Measurements from ENCODE around the gene SMIM28. TPM values are rescaled to one million over a fixed set of nuclear protein-coding genes. Genes with fewer than 3 reads are reported as not detected.
"Not testable (repeated sequence)": the region's sequence is repeated elsewhere in the genome, so short reads cannot be mapped to it uniquely, and the experiment has no call there.

SMIM28 gene
- total RNA-seq, 2 experiments from 2014 or later, result not detected

GRCh38 chr6:138347864-138348263, 29.8 kb upstream of the SMIM28 start:
- DNase-seq (no peak), ATAC-seq (ENCODE audit: low read depth) (no peak)
- Mint-ChIP-seq H3K27me3 (peaks cover 23% of the 10 kb centered on the region), H3K9me3 (no peaks in the 10 kb centered on the region), H3K4me1 (no peaks in the 10 kb centered on the region), H3K27ac (no peak overlapping the region), H3K4me3 (no peak overlapping the region), H3K36me3 (no peaks in the 10 kb centered on the region)
- POLR2A ChIA-PET, result no interaction called here

GRCh38 chr6:138349891-138350290, 27.8 kb upstream of the SMIM28 start:
- H3K27ac Mint-ChIP-seq, result no peak overlapping the region
- H3K27me3 Mint-ChIP-seq, result peaks cover 22% of the 10 kb centered on the region

GRCh38 chr6:138357928-138358327, 19.8 kb upstream of the SMIM28 start:
- H3K4me3 Mint-ChIP-seq, result no peak overlapping the region
- H3K27ac Mint-ChIP-seq, result no peak overlapping the region
- POLR2A ChIA-PET, result no interaction called here
- no peak for ATAC-seq (ENCODE audit: low read depth)
- peaks cover 10% of the 10 kb centered on the region for H3K27me3 Mint-ChIP-seq
- H3K36me3 Mint-ChIP-seq, result no peaks in the 10 kb centered on the region
- H3K4me1 Mint-ChIP-seq, result no peaks in the 10 kb centered on the region
- H3K9me3 Mint-ChIP-seq, result peaks cover 1% of the 10 kb centered on the region
- DNase-seq, result no peak

More at GRCh38 chr6:138349891-138350290, 27.8 kb upstream of the SMIM28 start:
- Mint-ChIP-seq H3K4me3 (no peak overlapping the region), H3K9me3 (no peaks in the 10 kb centered on the region), H3K4me1 (no peaks in the 10 kb centered on the region), H3K36me3 (no peaks in the 10 kb centered on the region)
- ATAC-seq (ENCODE audit: low read depth) (no peak), DNase-seq (no peak)
- POLR2A ChIA-PET, result interaction anchor here (0.7 kb wide), 1 partner anchor 1829 kb away, joined by 5 read pairs; no protein-coding TSS in a partner anchor

- peaks cover 24% of the 10 kb centered on the region for H3K27me3 Mint-ChIP-seq
- H3K9me3 Mint-ChIP-seq; POLR2A ChIA-PET; H3K4me1 Mint-ChIP-seq; ATAC-seq (ENCODE audit: low read depth); H3K27ac Mint-ChIP-seq; DNase-seq; H3K36me3 Mint-ChIP-seq; H3K4me3 Mint-ChIP-seq: not testable (repeated sequence)
These were observed 9.0 kb upstream of the SMIM28 start for GRCh38 chr6:138368684-138369083.

GRCh38 chr6:138370631-138371451, 6.9 kb upstream of the SMIM28 start:
- POLR2A ChIA-PET, result no interaction called here
- Mint-ChIP-seq H3K27ac (no peak overlapping the region), H3K4me1 (peaks cover 2% of the 10 kb centered on the region), H3K4me3 (no peak overlapping the region), H3K27me3 (peaks cover 18% of the 10 kb centered on the region), H3K9me3 (peaks cover 3% of the 10 kb centered on the region), H3K36me3 (no peaks in the 10 kb centered on the region)
- ATAC-seq (ENCODE audit: low read depth), result no peak
- DNase-seq, result no peak

- DNase-seq, result no peak
- no peaks in the 10 kb centered on the region for H3K36me3 Mint-ChIP-seq
- no peak for ATAC-seq (ENCODE audit: low read depth)
- peaks cover 2% of the 10 kb centered on the region for H3K4me1 Mint-ChIP-seq
- H3K9me3 Mint-ChIP-seq, result peaks cover 3% of the 10 kb centered on the region
- no peak overlapping the region for H3K27ac Mint-ChIP-seq
- peaks cover 13% of the 10 kb centered on the region for H3K27me3 Mint-ChIP-seq
- POLR2A ChIA-PET, result no interaction called here
- H3K4me3 Mint-ChIP-seq, result no peak overlapping the region
These were observed 6.3 kb upstream of the SMIM28 start for GRCh38 chr6:138371452-138371711.

- peaks cover 2% of the 10 kb centered on the region for H3K4me1 Mint-ChIP-seq
- ATAC-seq (ENCODE audit: low read depth) (no peak), DNase-seq (no peak)
- H3K36me3 Mint-ChIP-seq, result no peaks in the 10 kb centered on the region
- peaks cover 3% of the 10 kb centered on the region for H3K9me3 Mint-ChIP-seq
- no peak overlapping the region for H3K27ac Mint-ChIP-seq
- peaks cover 13% of the 10 kb centered on the region for H3K27me3 Mint-ChIP-seq
- POLR2A ChIA-PET, result no interaction called here
- no peak overlapping the region for H3K4me3 Mint-ChIP-seq
These were observed 6.0 kb upstream of the SMIM28 start for GRCh38 chr6:138371720-138372119.

GRCh38 chr6:138372711-138373463, 4.8 kb upstream of the SMIM28 start:
- Mint-ChIP-seq H3K4me1 (peaks cover 2% of the 10 kb centered on the region), H3K36me3 (no peaks in the 10 kb centered on the region), H3K27ac (no peak overlapping the region), H3K27me3 (peaks cover 12% of the 10 kb centered on the region), H3K4me3 (no peak overlapping the region), H3K9me3 (no peaks in the 10 kb centered on the region)
- ATAC-seq (ENCODE audit: low read depth) (peak; percentile 45), DNase-seq (no peak)
- POLR2A ChIA-PET, result no interaction called here

GRCh38 chr6:138374230-138374629, 3.5 kb upstream of the SMIM28 start:
- peaks cover 15% of the 10 kb centered on the region for H3K27me3 Mint-ChIP-seq
- DNase-seq (no peak), ATAC-seq (ENCODE audit: low read depth) (no peak)
- H3K4me3 Mint-ChIP-seq, result no peak overlapping the region
- no peak overlapping the region for H3K27ac Mint-ChIP-seq
- H3K9me3 Mint-ChIP-seq, result no peaks in the 10 kb centered on the region
- no peaks in the 10 kb centered on the region for H3K36me3 Mint-ChIP-seq
- POLR2A ChIA-PET, result no interaction called here
- H3K4me1 Mint-ChIP-seq, result peaks cover 2% of the 10 kb centered on the region

GRCh38 chr6:138374815-138375214, 2.9 kb upstream of the SMIM28 start:
- peaks cover 2% of the 10 kb centered on the region for H3K4me1 Mint-ChIP-seq
- ATAC-seq (ENCODE audit: low read depth), result no peak
- H3K27ac Mint-ChIP-seq, result no peak overlapping the region
- no peak for DNase-seq
- POLR2A ChIA-PET, result no interaction called here
- H3K36me3 Mint-ChIP-seq, result no peaks in the 10 kb centered on the region
- peaks cover 13% of the 10 kb centered on the region for H3K27me3 Mint-ChIP-seq
- no peak overlapping the region for H3K4me3 Mint-ChIP-seq
- H3K9me3 Mint-ChIP-seq, result no peaks in the 10 kb centered on the region

- H3K27ac Mint-ChIP-seq, result no peak overlapping the region
- POLR2A ChIA-PET, result no interaction called here
- no peaks in the 10 kb centered on the region for H3K36me3 Mint-ChIP-seq
- peaks cover 6% of the 10 kb centered on the region for H3K27me3 Mint-ChIP-seq
- H3K4me1 Mint-ChIP-seq, result peaks cover 2% of the 10 kb centered on the region
- no peak overlapping the region for H3K4me3 Mint-ChIP-seq
- ATAC-seq (ENCODE audit: low read depth), result no peak
- H3K9me3 Mint-ChIP-seq, result no peaks in the 10 kb centered on the region
- no peak for DNase-seq
These were observed 663 bp upstream of the SMIM28 start for GRCh38 chr6:138377042-138377441.

- DNase-seq (no peak), ATAC-seq (ENCODE audit: low read depth) (no peak)
- no peaks in the 10 kb centered on the region for H3K9me3 Mint-ChIP-seq
- H3K4me3 Mint-ChIP-seq, result no peak overlapping the region
- POLR2A ChIA-PET, result no interaction called here
- no peak overlapping the region for H3K27ac Mint-ChIP-seq
- no peaks in the 10 kb centered on the region for H3K4me1 Mint-ChIP-seq
- H3K36me3 Mint-ChIP-seq, result no peaks in the 10 kb centered on the region
- H3K27me3 Mint-ChIP-seq, result peaks cover 6% of the 10 kb centered on the region
These were observed 758 bp downstream of the SMIM28 start for GRCh38 chr6:138378463-138378862.

GRCh38 chr6:138382498-138383265, 5.0 kb downstream of the SMIM28 start:
- no peaks in the 10 kb centered on the region for H3K4me1 Mint-ChIP-seq
- ATAC-seq (ENCODE audit: low read depth) (no peak), DNase-seq (no peak)
- no peaks in the 10 kb centered on the region for H3K36me3 Mint-ChIP-seq
- H3K27ac Mint-ChIP-seq, result no peak overlapping the region
- peaks cover 5% of the 10 kb centered on the region for H3K27me3 Mint-ChIP-seq
- H3K9me3 Mint-ChIP-seq, result no peaks in the 10 kb centered on the region
- no peak overlapping the region for H3K4me3 Mint-ChIP-seq
- POLR2A ChIA-PET, result no interaction called here

All from activated naive CD8-positive, alpha-beta T cell treated with anti-CD3 and anti-CD28 coated beads, Interleukin-2, amount 10 ng/mL, durations not matched to agents 7 days and 5 days (primary cell).